NCI-H82 treated with DMSO at 0.1 percent for 48 hours (cell line): ENCODE data around the gene DCAF4.

Experiments
- DNase-seq: peaks from one replicate; lab custom pipeline; 2025; ENCODE audit not compliant: unreplicated experiment; lab: John Stamatoyannopoulos, UW

Gene DCAF4

GRCh38 chr14:72926292-72927028 lies at the start of gene DCAF4:
Gene DCAF4, plus strand, starts transcription at chr14:72926464. Its CDS starts 11,515 bp downstream, at chr14:72937979.
- DNase-seq: peak; percentile 93

- no peak for DNase-seq
These were observed 49.6 kb upstream of the DCAF4 start for GRCh38 chr14:72876710-72877063.

GRCh38 chr14:72878746-72879145 lies 47.5 kb upstream of the DCAF4 start:
- DNase-seq: no peak

DNA sequence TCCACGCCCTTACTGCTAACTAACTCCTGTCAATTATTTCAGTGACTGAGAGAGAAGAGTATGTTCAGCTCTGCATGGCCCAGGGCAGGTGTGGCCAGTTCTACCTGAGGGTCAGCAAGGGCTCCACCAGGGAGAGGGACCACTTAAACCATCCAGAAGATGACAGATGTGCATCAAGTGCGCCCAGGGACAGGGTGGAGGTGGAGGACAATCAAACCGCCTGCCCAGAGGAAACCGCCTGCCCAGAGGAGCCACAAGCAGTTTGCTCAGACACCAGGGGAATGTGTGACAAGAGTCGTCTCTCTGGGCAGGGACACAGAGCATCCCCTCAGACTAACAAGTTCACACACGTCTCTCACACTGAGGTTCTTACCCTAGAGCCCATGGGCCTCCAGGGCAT lies 46.8 kb upstream of the DCAF4 start:
- no peak for DNase-seq

DNA sequence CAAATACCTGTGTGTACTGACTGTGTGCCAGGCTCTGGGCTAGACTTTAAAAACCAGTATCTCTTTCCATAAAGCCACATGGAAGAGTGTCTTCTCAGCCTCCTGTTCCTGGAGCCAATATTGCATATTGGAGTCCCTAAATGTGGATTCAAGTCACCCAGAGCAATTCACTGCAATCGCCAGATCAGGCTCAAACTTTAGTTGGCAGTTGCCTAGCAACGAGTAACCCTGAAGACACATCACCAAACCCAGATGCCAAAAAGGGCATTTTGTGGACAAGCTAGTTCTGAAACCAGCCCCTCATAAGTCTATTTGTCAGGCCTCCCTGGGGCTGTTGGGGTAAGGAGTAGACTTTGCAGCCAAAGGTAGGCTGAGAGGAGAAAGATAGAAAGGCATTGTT lies 46.1 kb upstream of the DCAF4 start:
- DNase-seq: no peak

- no peak for DNase-seq
These were observed 45.4 kb upstream of the DCAF4 start for GRCh38 chr14:72880820-72881219.

GRCh38 chr14:72881543-72881942 lies 44.7 kb upstream of the DCAF4 start:
- DNase-seq: no peak

GRCh38 chr14:72882047-72882446 lies 44.2 kb upstream of the DCAF4 start:
- no peak for DNase-seq

GRCh38 chr14:72882463-72882862 lies 43.8 kb upstream of the DCAF4 start:
- no peak for DNase-seq

- no peak for DNase-seq
These were observed 43.2 kb upstream of the DCAF4 start for GRCh38 chr14:72883109-72883508.

DNA sequence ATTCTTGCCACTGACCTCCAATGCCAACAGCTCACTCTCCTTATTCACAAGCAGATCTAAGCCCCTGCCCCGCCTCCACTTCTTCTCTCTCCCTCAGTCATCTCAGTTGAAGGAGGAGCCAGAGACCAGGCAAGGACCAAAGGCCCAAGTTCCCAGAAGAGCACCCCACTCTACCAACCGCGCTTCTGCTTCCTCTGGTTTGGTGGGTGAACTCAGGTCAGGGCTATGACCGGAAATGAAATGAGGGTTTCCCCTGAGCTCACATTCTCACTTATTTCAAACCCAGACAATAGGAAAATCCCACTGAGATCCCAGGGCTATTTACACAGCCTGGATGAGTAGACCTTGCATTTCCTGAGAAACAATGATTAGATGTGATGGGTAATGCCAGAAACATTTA lies 42.3 kb upstream of the DCAF4 start:
- DNase-seq: no peak

DNA sequence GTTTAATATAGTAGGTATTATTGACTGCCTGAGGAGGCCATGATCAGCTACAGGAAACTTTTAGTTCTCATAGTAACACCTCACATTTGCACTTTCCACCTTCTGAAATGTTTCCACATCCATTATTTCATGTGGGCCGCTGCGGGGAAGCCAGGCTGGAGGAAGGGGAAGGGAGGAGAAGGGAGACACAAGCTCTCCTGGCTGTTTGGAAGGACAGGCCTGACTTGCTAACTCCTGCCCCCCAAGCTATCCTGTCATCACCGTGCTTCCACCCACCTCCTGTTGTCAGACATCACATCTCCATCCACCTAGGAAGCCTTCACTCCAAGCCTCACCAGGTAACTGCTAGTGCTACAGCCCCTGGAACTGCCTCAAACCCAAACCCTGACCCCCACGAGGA lies 41.9 kb upstream of the DCAF4 start:
- no peak for DNase-seq

- no peak for DNase-seq
These were observed 38.8 kb upstream of the DCAF4 start for GRCh38 chr14:72887514-72887913.

- no peak for DNase-seq
These were observed 38.1 kb upstream of the DCAF4 start for GRCh38 chr14:72888192-72888591.

DNA sequence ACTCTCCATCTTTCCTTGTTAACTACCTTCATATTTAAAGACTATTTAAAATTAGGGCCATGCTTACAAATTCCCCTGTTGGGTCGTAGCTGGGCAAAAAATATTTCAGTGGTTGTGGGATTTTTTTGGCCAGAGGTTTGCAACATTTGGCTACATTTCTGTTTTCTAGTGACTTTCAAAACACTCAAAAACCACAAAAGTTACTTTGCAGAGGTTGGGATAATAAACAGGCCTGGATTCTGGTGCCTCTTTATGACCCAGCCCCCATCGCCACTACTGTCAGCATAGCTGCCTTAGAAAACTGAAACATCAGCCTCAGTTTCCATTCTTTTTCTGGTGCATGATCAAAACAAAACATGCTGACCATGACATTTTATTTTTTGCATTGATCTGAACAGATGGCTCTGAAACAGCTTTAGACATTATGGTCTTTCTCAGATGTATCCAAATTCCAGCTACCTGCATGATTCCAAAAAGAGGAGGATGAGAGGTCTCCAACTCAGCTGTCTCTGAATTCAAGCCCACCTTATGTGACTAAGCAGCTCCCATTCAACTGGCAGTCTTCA lies 37.5 kb upstream of the DCAF4 start:
- no peak for DNase-seq

- DNase-seq: no peak
These were observed 36.9 kb upstream of the DCAF4 start for GRCh38 chr14:72889366-72889765.

DNA sequence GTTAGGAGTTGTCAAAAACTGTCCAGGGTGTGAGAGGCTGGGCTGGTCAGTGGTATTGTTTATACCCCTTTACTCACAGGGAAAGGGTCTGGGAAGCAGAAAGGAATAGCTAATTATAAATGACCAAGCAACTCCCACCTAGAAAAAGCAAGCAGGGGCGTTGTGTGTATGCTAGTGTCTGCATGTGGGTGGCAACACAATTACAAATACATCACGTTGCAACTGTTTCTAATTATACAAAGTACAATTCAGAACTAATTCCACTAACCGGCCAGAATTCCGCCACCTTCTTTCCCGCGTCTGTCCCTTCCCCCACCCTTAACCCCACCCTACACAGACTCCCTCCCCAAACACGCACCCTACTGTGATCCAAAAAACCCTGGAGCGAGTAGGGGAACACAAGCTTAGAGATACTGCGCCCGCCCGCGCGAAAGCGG lies 34.6 kb upstream of the DCAF4 start:
- DNase-seq: no peak

DNA sequence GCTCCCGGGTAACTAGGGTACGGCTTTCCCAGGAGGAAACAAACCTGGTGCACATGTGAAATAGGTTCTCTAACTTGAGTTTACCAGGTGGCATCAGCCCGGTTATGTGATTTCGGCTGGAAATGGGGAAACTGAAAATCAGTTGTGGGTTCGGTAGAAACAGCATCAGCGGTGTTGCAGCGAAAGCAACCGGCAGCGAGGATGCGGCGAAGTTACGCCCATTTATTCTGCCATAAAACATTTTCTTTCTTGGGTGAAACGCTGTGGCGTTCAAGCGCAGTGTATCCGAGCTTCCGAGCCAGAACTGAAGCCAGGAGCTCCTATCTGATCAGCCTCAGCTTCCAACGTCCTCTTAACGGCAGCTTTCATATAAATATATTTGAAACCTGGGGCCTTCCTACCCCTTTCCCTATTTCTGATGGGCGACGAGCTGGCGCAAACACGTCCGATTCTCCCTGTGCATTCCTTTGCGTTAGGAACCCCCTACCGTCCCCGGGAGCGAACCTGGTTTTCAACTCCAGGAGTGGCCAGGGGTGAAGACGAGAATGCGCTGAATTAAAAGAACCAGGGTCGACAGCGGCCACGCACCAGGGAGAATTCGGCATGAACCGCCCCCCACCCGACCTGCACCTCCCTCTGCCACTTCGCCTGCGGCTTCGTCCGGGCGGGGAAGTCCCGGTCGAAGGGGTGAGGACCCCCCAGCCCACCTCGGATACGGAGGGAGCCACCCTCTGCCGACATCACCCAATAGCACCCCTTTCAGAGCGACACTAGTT lies 34.0 kb upstream of the DCAF4 start:
- DNase-seq: no peak

DNA sequence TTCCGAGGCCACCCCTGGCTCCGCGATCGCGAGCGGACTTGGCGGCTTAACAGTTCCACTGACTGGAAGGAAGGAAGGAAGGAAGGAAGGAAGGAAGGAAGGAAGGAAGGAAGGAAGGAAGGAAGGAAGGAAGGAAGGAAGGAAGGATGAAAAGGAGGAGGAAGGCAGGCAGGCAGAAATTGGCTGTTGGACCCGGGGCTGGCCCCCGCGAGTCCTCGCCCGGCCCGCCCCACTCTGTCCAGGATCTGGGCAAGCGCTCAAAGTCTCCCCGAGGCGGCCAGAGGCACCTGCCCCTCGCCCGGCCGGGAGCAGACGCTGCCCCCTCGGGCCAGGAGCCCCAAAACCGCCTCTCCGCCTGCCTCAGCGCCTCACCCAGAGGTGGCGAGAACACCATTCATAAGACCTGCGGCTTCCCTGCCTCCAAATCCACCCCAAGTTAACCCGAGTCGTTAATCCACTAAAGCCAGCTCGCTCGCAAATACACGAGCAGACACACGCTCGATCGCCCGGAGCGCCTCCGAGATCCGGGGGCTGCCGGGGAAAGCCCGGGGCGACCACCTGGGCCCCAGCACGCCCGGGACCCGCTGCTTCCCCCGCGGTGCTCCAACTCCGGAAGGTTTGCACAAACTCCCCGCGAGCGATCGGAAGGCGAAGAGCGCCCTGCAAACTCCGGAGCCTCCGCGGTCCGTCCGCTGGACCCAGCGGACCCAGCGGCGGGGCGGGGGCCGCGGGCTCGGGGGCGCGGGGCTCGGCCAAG lies 33.2 kb upstream of the DCAF4 start:
- DNase-seq: peak; percentile 5

DNA sequence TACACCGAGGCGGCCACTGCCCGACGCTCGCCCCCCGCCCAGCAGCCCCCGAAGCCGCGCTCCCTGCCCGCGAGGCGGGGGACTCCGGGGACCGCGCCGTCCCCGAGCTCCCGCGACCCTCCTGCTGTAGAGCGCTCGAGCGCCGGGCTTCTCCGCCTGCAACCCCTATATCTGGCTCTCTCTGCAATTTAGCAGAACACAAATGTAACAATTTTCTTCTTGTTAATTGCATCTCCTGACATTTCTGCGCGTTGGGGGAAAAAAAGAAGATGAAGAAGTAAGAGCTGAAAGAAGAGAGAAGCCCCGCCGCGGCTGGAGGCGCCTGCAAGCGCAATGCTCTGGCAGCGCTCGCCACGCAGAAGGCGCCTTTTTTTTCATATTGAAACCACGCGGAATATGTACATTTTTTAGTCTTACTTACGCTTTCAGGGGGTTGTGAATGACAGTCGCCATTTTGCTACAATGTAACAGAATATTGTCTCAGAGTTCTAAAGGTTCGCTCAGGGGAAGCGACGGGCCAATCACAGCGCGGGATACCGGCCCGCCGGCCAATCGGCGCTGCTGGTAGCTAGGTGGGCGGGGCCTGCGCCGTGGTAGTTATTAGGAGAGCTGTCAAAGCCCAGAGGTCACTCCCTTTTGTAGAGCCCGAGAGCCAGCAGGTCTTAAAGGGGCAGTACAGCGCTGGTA lies 32.5 kb upstream of the DCAF4 start, which contains the start of gene DPF3:
Gene DPF3 (minus strand): TSS at position 466 of the 687 bp plus-strand sequence. CDS start 13 bp downstream, at position 453.
- DNase-seq: peak; percentile 72

- DNase-seq: no peak
These were observed 32.0 kb upstream of the DCAF4 start for GRCh38 chr14:72894323-72894622.
